HEK293 (cell line): ENCODE measurements around the gene SLC10A7.

Experiments
- CTCF ChIA-PET: fragments of 350-600 bp; formaldehyde crosslinking; extraction: SDS; loops from one replicate; lab custom pipeline; 2021; ENCODE audit warnings: antibody characterized with exemption; lab: Yijun Ruan, JAX
- POLR2A ChIA-PET: fragments of 300-600 bp; formaldehyde crosslinking; extraction: SDS; loops from one replicate; lab custom pipeline; 2020; ENCODE audit warnings: antibody characterized with exemption, inconsistent platforms; lab: Yijun Ruan, JAX
- H3K27ac ChIP-seq: fragments of 200-500 bp; sonication (Bioruptor generic); 2 replicates; pipeline ENCODE4 v1.5.1; 2014; ENCODE audit warnings: low read depth, low read length, control low read depth, inconsistent platforms; ENCODE audit errors: extremely low read depth
- H3K36me3 ChIP-seq, 2 experiments: fragments of 200-500 bp in 1 of 2; sonication (Bioruptor generic) in 1 of 2; 1 replicate in 1 of 2; 2 replicates in 1 of 2; pipeline ENCODE4 v1.5.1; 2014 to 2017; ENCODE audit warnings: inconsistent platforms in 2 of 2, low read length in 2 of 2; ENCODE audit not compliant: control insufficient read depth in 2 of 2, insufficient read depth in 1 of 2
- H3K4me1 ChIP-seq: fragments of 200-500 bp; sonication (Bioruptor generic); 2 replicates; pipeline ENCODE4 v1.5.1; 2014; ENCODE audit warnings: mild to moderate bottlenecking, low read length, inconsistent platforms; ENCODE audit not compliant: control insufficient read depth, insufficient read depth
- H3K4me3 ChIP-seq: 2 replicates; pipeline ENCODE4 v1.5.1; 2011; ENCODE audit warnings: low read depth, mild to moderate bottlenecking, control low read depth, low read length, moderate library complexity
- H3K9me3 ChIP-seq: fragments of 200-500 bp; sonication (Bioruptor generic); 2 replicates; pipeline ENCODE4 v1.5.1; 2014; ENCODE audit warnings: low read depth, low read length, inconsistent platforms; ENCODE audit not compliant: control insufficient read depth, insufficient read depth
- GLI4 ChIP-seq: fragments of 450-650 bp; formaldehyde crosslinking; IDR thresholded peaks from 2 replicates; pipeline ENCODE4 v1.5.1; 2016; ENCODE audit warnings: missing biosample characterization, missing genetic modification characterization
- GLIS2 ChIP-seq: fragments of 450-650 bp; formaldehyde crosslinking; IDR thresholded peaks from 2 replicates; pipeline ENCODE4 v1.5.1; 2016; ENCODE audit warnings: missing biosample characterization, missing genetic modification characterization
- HOXA7 ChIP-seq: sonication (generic); formaldehyde crosslinking; IDR thresholded peaks from 2 replicates; pipeline ENCODE4 v1.8.1; 2022; ENCODE audit warnings: missing genetic modification reagents, borderline replicate concordance
- KLF8 ChIP-seq: fragments of 450-650 bp; formaldehyde crosslinking; IDR thresholded peaks from 2 replicates; pipeline ENCODE4 v1.5.1; 2016; ENCODE audit warnings: missing biosample characterization, missing genetic modification characterization
- SALL2 ChIP-seq: fragments of 450-650 bp; formaldehyde crosslinking; IDR thresholded peaks from 2 replicates; pipeline ENCODE4 v1.5.0; 2017; ENCODE audit warnings: missing biosample characterization, mild to moderate bottlenecking, missing genetic modification characterization, borderline replicate concordance
- SCRT1 ChIP-seq: fragments of 450-650 bp; formaldehyde crosslinking; IDR thresholded peaks from 2 replicates; pipeline ENCODE4 v1.5.1; 2016; ENCODE audit warnings: missing biosample characterization, missing genetic modification characterization, borderline replicate concordance
- ZBTB1 ChIP-seq: fragments of 450-650 bp; formaldehyde crosslinking; IDR thresholded peaks from 2 replicates; pipeline ENCODE4 v1.5.1; 2016; ENCODE audit warnings: missing biosample characterization, missing genetic modification characterization
- ZBTB48 ChIP-seq: fragments of 450-650 bp; formaldehyde crosslinking; IDR thresholded peaks from 2 replicates; pipeline ENCODE4 v1.5.1; 2016; ENCODE audit warnings: missing biosample characterization, missing genetic modification characterization
- ZBTB49 ChIP-seq: fragments of 450-650 bp; formaldehyde crosslinking; IDR thresholded peaks from 2 replicates; pipeline ENCODE4 v1.5.1; 2016; ENCODE audit warnings: missing biosample characterization, missing genetic modification characterization, low read depth
- ZBTB8A ChIP-seq: fragments of 450-650 bp; formaldehyde crosslinking; IDR thresholded peaks from 2 replicates; pipeline ENCODE4 v1.5.1; 2016; ENCODE audit warnings: missing biosample characterization, missing genetic modification characterization
- ZFP41 ChIP-seq: fragments of 450-650 bp; formaldehyde crosslinking; IDR thresholded peaks from 2 replicates; pipeline ENCODE4 v1.5.1; 2016; ENCODE audit warnings: missing biosample characterization, missing genetic modification characterization, borderline replicate concordance
- ZNF121 ChIP-seq: fragments of 450-650 bp; formaldehyde crosslinking; IDR thresholded peaks from 2 replicates; pipeline ENCODE4 v1.5.1; 2016; ENCODE audit warnings: missing biosample characterization, missing genetic modification characterization
- ZNF2 ChIP-seq: fragments of 450-650 bp; formaldehyde crosslinking; IDR thresholded peaks from 2 replicates; pipeline ENCODE4 v1.5.1; 2016; ENCODE audit warnings: missing biosample characterization, missing genetic modification characterization
- ZNF239 ChIP-seq: fragments of 450-650 bp; formaldehyde crosslinking; IDR thresholded peaks from 2 replicates; pipeline ENCODE4 v1.5.1; 2016; ENCODE audit warnings: missing biosample characterization, missing genetic modification characterization
- ZNF394 ChIP-seq: fragments of 450-650 bp; formaldehyde crosslinking; IDR thresholded peaks from 2 replicates; pipeline ENCODE4 v1.5.1; 2016; ENCODE audit warnings: missing biosample characterization, missing genetic modification characterization, mild to moderate bottlenecking, moderate library complexity, borderline replicate concordance
- ZNF514 ChIP-seq: fragments of 450-650 bp; formaldehyde crosslinking; IDR thresholded peaks from 2 replicates; pipeline ENCODE4 v1.5.1; 2016; ENCODE audit warnings: missing biosample characterization, missing genetic modification characterization
- ZNF558 ChIP-seq: fragments of 450-650 bp; formaldehyde crosslinking; IDR thresholded peaks from 2 replicates; pipeline ENCODE4 v1.5.1; 2016; ENCODE audit warnings: missing biosample characterization, missing genetic modification characterization
- ZNF560 ChIP-seq: fragments of 450-650 bp; formaldehyde crosslinking; IDR thresholded peaks from 2 replicates; pipeline ENCODE4 v1.5.1; 2017; ENCODE audit warnings: missing biosample characterization, missing genetic modification characterization, borderline replicate concordance
- ZNF571 ChIP-seq: fragments of 450-650 bp; formaldehyde crosslinking; IDR thresholded peaks from 2 replicates; pipeline ENCODE4 v1.5.0; 2017; ENCODE audit warnings: missing biosample characterization, missing genetic modification characterization
- ZNF596 ChIP-seq: fragments of 450-650 bp; IDR thresholded peaks from 2 replicates; pipeline ENCODE4 v1.5.0; 2018; ENCODE audit warnings: missing biosample characterization, mild to moderate bottlenecking, missing genetic modification characterization, moderate library complexity
- ZNF776 ChIP-seq: fragments of 450-650 bp; formaldehyde crosslinking; IDR thresholded peaks from 2 replicates; pipeline ENCODE4 v1.5.0; 2017; ENCODE audit warnings: missing biosample characterization, missing genetic modification characterization, borderline replicate concordance
- ZNF843 ChIP-seq: fragments of 450-650 bp; formaldehyde crosslinking; IDR thresholded peaks from 2 replicates; pipeline ENCODE4 v1.5.1; 2016; ENCODE audit warnings: missing biosample characterization, missing genetic modification characterization
- TF ChIP-seq, protein P1 (sequence below): fragments of 450-650 bp; formaldehyde crosslinking; IDR thresholded peaks from 2 replicates; pipeline ENCODE4 v1.5.1; 2016; ENCODE audit warnings: missing biosample characterization, missing genetic modification characterization
- TF ChIP-seq, protein P2 (sequence below): fragments of 450-650 bp; formaldehyde crosslinking; IDR thresholded peaks from 2 replicates; pipeline ENCODE4 v1.5.1; 2016; ENCODE audit warnings: missing biosample characterization, missing genetic modification characterization
- TF ChIP-seq, protein P3 (sequence below): fragments of 450-650 bp; formaldehyde crosslinking; optimal IDR thresholded peaks from 2 replicates; pipeline ENCODE3; 2016; ENCODE audit warnings: missing biosample characterization, mild to moderate bottlenecking, missing genetic modification characterization

The SLC10A7 gene

DNA sequence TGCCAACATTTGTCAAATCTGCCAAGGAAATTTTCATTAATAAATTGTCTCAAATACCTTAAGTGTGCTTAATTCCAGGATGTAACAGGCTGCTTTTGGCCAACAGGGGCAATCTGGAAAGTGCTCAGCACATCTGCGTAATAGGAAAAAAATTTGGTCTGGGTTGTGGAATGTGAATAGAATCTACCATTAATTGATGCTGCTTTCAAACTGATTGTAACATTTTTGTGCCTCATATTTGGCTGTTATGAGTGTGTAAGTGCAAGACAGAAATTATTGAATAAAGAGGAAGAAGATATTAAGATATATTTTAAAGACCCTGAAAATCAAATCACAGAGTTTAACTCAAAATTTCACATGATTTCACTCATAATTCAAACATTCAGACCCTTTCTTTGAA lies 266.3 kb downstream of the SLC10A7 start:
- no peaks in the 10 kb centered on the region for H3K9me3 ChIP-seq
- ChIA-PET CTCF (no interaction called here), POLR2A (no interaction called here)
- no peaks in the 10 kb centered on the region for H3K36me3 ChIP-seq
- TF ChIP-seq, protein P1, sequence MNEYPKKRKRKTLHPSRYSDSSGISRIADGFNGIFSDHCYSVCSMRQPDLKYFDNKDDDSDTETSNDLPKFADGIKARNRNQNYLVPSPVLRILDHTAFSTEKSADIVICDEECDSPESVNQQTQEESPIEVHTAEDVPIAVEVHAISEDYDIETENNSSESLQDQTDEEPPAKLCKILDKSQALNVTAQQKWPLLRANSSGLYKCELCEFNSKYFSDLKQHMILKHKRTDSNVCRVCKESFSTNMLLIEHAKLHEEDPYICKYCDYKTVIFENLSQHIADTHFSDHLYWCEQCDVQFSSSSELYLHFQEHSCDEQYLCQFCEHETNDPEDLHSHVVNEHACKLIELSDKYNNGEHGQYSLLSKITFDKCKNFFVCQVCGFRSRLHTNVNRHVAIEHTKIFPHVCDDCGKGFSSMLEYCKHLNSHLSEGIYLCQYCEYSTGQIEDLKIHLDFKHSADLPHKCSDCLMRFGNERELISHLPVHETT: no peak
- TF ChIP-seq ZBTB48 (tag by site-specific recombination) (no peak), ZNF2 (tag by site-specific recombination) (no peak), ZNF514 (tag by site-specific recombination) (no peak), ZNF560 (tag by site-specific recombination) (no peak), ZFP41 (tag by site-specific recombination) (no peak)
- no peak overlapping the region for H3K4me3 ChIP-seq
- no peak overlapping the region for H3K27ac ChIP-seq
- no peaks in the 10 kb centered on the region for H3K4me1 ChIP-seq

DNA sequence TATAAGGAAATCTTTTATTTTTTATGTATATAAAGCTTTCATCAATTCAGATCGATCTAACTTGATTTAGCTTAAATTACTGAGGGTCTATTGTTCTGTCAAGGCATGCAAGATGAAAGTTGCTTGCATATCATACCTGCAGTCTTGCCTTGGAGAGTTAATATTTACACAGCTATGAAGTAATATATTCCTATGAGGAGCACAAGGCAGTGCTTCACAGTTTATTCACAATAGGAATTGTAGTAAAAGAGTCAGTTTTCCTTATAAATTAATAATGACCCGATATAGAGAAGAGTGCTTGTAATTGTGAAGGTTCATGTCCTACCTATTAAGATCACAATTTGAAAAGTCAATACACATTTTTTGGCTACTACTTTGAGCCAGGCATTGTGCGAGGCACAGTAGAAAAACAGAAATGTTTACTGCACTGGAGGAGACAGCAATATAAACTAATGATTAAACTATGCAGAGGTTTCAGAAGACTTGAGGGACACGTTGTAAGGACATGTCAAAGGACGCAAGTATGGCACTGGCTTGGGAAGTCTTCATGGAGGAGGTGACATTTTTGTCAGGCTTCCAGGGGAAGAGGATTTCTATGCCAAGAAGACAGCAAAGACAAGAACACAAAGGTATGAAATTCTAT lies 268.6 kb downstream of the SLC10A7 start:
- Histone ChIP-seq H3K4me3 (no peak overlapping the region), H3K4me1 (no peaks in the 10 kb centered on the region), H3K36me3 (no peaks in the 10 kb centered on the region), H3K27ac (no peak overlapping the region), H3K9me3 (no peaks in the 10 kb centered on the region)
- TF ChIP-seq KLF8 (tag by site-specific recombination) (no peak), ZBTB1 (tag by site-specific recombination) (no peak), ZNF121 (tag by site-specific recombination) (no peak), SCRT1 (tag by site-specific recombination) (no peak), ZNF394 (tag by site-specific recombination) (no peak), HOXA7 (CRISPR knock-in tag) (no peak), ZNF239 (tag by site-specific recombination) (no peak), SALL2 (tag by site-specific recombination) (no peak), GLIS2 (tag by site-specific recombination) (no peak), ZNF776 (no peak), ZBTB49 (tag by site-specific recombination) (no peak), ZNF596 (tag by site-specific recombination) (no peak), ZNF558 (tag by site-specific recombination) (no peak), ZBTB8A (tag by site-specific recombination) (no peak), ZFP41 (tag by site-specific recombination) (no peak), ZNF571 (tag by site-specific recombination) (no peak), GLI4 (tag by site-specific recombination) (no peak), ZNF843 (tag by site-specific recombination) (no peak)
- TF ChIP-seq, protein P2, sequence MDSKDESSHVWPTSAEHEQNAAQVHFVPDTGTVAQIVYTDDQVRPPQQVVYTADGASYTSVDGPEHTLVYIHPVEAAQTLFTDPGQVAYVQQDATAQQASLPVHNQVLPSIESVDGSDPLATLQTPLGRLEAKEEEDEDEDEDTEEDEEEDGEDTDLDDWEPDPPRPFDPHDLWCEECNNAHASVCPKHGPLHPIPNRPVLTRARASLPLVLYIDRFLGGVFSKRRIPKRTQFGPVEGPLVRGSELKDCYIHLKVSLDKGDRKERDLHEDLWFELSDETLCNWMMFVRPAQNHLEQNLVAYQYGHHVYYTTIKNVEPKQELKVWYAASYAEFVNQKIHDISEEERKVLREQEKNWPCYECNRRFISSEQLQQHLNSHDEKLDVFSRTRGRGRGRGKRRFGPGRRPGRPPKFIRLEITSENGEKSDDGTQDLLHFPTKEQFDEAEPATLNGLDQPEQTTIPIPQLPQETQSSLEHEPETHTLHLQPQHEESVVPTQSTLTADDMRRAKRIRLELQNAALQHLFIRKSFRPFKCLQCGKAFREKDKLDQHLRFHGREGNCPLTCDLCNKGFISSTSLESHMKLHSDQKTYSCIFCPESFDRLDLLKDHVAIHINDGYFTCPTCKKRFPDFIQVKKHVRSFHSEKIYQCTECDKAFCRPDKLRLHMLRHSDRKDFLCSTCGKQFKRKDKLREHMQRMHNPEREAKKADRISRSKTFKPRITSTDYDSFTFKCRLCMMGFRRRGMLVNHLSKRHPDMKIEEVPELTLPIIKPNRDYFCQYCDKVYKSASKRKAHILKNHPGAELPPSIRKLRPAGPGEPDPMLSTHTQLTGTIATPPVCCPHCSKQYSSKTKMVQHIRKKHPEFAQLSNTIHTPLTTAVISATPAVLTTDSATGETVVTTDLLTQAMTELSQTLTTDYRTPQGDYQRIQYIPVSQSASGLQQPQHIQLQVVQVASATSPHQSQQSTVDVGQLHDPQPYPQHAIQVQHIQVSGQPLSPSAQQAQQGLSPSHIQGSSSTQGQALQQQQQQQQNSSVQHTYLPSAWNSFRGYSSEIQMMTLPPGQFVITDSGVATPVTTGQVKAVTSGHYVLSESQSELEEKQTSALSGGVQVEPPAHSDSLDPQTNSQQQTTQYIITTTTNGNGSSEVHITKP (tag by site-specific recombination): no peak
- TF ChIP-seq, protein P3, sequence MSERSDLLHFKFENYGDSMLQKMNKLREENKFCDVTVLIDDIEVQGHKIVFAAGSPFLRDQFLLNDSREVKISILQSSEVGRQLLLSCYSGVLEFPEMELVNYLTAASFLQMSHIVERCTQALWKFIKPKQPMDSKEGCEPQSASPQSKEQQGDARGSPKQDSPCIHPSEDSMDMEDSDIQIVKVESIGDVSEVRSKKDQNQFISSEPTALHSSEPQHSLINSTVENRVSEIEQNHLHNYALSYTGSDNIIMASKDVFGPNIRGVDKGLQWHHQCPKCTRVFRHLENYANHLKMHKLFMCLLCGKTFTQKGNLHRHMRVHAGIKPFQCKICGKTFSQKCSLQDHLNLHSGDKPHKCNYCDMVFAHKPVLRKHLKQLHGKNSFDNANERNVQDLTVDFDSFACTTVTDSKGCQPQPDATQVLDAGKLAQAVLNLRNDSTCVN (tag by site-specific recombination): no peak
- POLR2A ChIA-PET: no interaction called here
- CTCF ChIA-PET: no interaction called here
